Measurements from ENCODE around the gene CD163L1. TPM values are rescaled to one million over a fixed set of nuclear protein-coding genes. Genes with fewer than 3 reads are reported as not detected.
"Not testable (repeated sequence)": the region's sequence is repeated elsewhere in the genome, so short reads cannot be mapped to it uniquely, and the experiment has no call there.

CD163L1 gene
- total RNA-seq, 1 donor from 2014 or later = 3.1 TPM

DNA sequence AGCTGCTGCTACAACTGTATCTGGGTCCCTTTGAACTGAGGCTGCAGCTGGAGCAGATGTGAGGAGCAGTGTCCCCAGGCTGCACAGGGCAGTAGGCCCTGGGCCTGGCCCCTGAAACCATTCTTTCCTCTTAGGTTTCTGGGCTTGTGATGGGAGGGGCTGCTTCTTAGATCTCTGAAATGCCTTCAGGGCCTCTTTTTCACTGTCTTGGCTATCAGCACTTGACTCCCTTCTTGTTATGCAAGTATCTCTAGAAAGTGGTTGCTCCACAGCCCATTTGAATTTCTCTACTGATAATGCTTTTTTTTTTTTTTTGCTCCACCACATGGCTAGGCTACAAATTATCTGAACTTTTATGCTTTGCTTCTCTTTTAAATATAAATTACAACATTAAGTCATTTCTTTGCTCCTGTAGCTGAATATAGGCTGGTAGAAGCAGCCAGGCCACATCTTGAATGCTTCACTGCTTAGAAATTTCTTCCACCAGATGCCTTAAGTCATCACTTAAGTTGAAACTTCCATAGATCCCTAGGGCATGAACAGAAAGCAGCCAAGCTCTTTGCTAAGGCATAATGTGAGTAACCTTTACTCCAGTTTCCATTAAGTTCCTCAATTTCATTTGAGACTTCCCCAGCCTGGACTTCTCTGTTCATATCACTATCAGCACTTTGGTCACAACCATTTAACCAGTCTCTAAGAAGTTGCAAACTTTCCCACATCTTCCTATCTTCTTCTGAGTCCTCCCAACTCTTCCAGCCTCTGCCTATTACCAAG is 98.9 kb downstream of the CD163L1 start:
- intact Hi-C loops (cut with DNase I) = no loop called here
- no peak for DNase-seq (ENCODE audit: low spot score)

DNA sequence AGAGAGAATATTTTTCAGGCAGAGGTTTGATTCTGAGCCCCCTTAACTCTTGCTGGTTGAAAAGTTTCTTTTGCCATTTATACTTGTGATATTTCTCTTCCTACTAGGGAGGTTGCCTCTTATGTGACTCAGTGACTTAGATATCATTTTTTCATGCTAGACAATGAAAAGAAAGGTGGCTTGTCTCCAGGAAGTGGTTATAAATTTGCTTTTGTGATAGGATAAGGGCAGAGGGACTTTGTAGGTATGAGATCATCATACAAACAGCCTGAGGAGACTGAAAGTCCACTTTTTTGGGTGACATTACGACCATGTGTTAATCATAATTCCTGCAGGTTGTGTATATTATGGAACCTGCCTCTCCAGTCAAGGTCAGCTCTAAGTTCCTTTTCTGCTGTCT is 104.3 kb downstream of the CD163L1 start:
- DNase-seq (ENCODE audit: low spot score) = no peak
- intact Hi-C loops (cut with DNase I) = no loop called here

DNA sequence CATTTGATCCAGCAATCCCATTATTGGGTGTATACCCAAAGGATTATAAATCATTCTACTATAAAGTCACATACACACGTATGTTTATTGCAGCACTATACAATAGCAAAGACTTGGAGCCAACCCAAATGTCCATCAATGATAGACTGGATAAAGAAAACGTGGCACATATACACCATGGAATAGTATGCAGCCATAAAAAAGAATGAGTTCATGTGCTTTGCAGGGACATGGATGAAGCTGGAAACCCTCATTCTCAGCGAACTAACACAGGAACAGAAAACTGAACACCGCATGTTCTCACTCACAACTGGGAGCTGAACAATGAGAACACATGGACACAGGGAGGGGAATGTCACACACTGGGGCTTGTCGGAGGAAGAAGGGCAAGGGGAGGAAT is 106.2 kb downstream of the CD163L1 start:
- intact Hi-C loops (cut with DNase I); DNase-seq (ENCODE audit: low spot score): not testable (repeated sequence)

- no peak for DNase-seq (ENCODE audit: low spot score)
- intact Hi-C loops (cut with DNase I) = no loop called here
Measured at GRCh38 chr12:7327918-7328317, 116.0 kb downstream of the CD163L1 start.

- intact Hi-C loops (cut with DNase I) = no loop called here
- DNase-seq (ENCODE audit: low spot score) = no peak
Measured at GRCh38 chr12:7324176-7324575, 119.8 kb downstream of the CD163L1 start.

- intact Hi-C loops (cut with DNase I) = no loop called here
- DNase-seq (ENCODE audit: low spot score) = no peak
Measured at GRCh38 chr12:7322599-7322998, 121.4 kb downstream of the CD163L1 start.

DNA sequence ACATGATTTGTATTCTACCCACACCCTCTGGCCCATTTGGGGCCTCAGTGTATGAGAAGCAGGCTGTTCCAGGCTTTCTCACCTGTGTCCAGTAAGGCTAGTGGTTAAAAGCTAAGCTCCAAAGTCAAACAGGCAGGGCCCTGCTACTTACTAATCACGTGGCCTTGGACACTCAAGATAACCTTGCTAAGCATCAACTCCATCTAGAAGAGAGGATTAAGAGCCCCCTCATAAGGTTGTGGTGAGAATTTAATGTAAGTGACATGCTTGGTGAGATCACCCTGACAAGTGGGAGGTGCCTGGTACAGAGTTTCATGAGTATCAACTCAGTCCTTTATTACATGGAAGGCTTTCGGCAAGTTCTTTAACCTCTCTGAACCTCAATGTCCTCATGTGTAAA is 122.3 kb downstream of the CD163L1 start:
- intact Hi-C loops (cut with DNase I) = no loop called here
- no peak for DNase-seq (ENCODE audit: low spot score)

DNA sequence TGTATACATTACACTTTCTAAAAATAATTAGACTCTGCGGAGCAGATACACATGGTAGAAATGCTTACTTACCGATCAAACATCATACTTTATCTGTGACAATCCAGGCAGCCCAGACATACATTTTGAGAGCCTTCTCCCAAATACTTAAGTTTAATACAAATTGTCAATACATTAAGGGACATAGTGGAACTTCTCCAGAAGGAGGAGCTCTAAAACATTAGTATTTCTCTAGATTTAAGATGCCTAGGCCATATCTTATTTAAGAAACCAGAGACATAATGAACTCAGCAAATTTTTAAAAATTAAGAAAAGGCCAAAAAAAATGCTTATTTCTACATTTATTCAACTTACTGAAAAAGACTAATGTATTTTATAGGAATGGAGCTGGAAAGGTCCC is 124.0 kb downstream of the CD163L1 start:
- intact Hi-C loops (cut with DNase I) = no loop called here
- no peak for DNase-seq (ENCODE audit: low spot score)

GRCh38 chr12:7310070-7310469 is 133.9 kb downstream of the CD163L1 start:
- intact Hi-C loops (cut with DNase I) = no loop called here
- no peak for DNase-seq (ENCODE audit: low spot score)

Other genes with a start within 250 kb of the CD163L1 start
- gene ACSM4, start 140.1 kb downstream of the CD163L1 start, total RNA-seq = not detected
- gene CD163, start 59.6 kb upstream of the CD163L1 start, total RNA-seq = 20.6 TPM
- gene APOBEC1, start 221.8 kb upstream of the CD163L1 start, total RNA-seq = not detected

Measured in cardiac septum (tissue), 1 donor.